Measurements from ENCODE around the gene SMARCC2.
"Not testable (repeated sequence)": the region's sequence is repeated elsewhere in the genome, so short reads cannot be mapped to it uniquely, and the experiment has no call there.

The SMARCC2 gene

GRCh38 chr12:56162468-56163290 is 26.6 kb downstream of the SMARCC2 start:
- no peak for DNase-seq

DNA sequence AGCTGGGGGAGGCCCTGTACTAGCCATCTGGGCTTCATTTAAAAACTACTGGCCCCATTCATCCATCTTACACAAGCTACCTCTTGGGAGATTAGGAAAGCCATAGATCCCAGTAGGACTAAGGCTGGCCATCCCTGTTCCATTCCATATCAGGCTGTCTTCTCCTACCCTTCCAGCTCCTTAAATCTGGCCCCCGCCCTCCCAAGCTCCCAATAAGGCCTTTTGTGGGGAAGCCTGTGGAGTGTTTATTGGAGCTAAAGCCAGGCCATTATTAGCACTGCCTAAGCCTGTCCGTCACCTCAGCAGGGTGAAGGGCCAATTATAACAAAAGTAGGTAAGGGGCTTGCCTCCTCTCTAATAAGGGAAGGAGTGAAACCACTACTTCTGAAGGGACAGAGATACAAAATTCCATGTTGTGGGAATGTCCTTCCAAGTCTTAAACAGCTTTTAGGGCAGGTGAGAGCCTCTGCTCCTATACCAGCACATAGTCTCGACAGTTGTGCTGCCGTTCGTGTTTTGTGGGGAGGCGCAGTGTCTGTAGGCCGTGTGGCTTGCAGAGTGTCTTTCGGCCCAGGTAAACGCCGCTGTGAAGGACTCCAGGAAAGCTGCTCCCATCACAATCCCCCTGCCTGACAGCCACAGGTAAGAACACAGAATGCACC is 27.5 kb downstream of the SMARCC2 start:
- no peak for DNase-seq

DNA sequence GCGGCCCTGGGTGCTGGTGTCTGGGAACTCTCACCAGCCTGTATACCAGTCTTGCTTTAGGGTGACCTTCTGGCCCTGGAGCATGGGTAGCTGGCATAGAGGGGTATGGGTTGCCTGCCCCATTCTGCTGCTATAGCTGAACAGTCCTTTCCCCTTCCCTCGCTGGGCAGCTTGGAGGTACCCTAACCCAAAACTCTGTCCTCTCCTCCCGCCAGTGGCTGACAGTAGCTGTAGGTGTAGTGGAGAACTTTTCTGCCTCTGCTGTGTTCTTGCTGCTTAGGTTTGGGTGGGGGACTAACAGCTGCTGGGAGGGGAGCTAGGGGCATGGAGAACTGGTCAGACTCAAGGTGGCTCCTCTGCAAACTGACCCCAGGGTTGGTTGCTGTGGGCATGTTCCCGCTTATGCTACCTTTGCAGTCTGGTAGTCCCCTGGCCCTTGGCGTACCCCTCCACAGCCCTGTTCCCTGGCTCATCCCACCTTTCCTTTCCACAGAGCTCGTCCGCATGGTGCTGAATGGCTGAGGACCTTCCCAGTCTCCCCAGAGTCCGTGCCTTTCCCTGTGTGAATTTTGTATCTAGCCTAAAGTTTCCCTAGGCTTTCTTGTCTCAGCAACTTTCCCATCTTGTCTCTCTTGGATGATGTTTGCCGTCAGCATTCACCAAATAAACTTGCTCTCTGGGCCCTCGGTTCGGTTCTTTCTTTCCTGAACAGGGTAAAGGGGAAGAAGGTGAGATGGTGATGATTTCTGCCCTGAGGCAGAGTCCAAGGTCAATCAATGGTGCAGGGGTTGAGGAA is 28.2 kb downstream of the SMARCC2 start:
- DNase-seq: no peak

GRCh38 chr12:56160193-56160763 is 29.0 kb downstream of the SMARCC2 start:
- DNase-seq: peak; percentile 10 to 36 (median 25)

GRCh38 chr12:56159482-56160192 is 29.6 kb downstream of the SMARCC2 start:
- no peak for DNase-seq

- peak in 1 of 4 experiments; percentile 5 for DNase-seq
Measured at GRCh38 chr12:56158926-56159461, 30.3 kb downstream of the SMARCC2 start.

- peak; percentile 66 to 83 (median 75) for DNase-seq
Measured at GRCh38 chr12:56158029-56158925, 31.0 kb downstream of the SMARCC2 start, which contains the start of gene MYL6. Gene MYL6 (plus strand): TSS chr12:56158359. CDS start chr12:56158402, 43 bp downstream.

GRCh38 chr12:56157201-56158028 is 31.9 kb downstream of the SMARCC2 start:
- DNase-seq: peak; percentile 13 to 30 (median 26)

DNA sequence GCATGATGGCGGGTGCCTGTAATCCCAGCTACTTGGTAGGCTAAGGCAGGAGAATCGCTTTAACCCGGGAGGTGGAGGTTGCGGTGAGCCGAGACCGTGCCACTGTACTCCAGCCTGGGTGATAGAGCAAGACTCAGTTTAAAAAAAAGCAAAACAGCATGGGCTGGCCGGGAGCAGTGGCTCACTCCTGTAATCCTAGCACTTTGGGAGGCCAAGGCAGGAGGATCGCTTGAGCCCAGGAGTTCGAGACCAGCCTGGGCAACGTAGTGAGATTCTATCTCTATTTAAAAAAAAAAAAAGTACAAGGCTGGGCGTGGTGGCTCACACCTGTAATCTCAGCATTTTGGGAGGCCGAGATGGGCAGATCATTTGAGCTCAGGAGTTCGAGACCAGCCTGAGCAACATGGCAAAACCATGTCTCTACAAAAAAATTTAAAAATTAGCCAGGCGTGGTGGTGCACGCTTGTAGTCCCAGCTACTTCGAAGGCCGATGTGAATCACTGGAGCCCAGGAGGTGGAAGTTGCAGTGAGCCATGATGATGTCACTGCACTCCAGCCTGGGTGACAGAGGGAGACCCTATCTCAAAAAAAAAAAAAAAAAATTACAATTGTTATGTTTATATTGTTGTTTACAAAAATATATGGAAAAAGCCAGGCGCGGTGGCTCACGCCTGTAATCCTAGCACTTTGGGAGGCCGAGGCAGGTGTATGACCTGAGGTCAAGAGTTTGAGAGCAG is 32.7 kb downstream of the SMARCC2 start:
- DNase-seq: not testable (repeated sequence)

GRCh38 chr12:56155256-56155845 is 33.9 kb downstream of the SMARCC2 start:
- no peak for DNase-seq

DNA sequence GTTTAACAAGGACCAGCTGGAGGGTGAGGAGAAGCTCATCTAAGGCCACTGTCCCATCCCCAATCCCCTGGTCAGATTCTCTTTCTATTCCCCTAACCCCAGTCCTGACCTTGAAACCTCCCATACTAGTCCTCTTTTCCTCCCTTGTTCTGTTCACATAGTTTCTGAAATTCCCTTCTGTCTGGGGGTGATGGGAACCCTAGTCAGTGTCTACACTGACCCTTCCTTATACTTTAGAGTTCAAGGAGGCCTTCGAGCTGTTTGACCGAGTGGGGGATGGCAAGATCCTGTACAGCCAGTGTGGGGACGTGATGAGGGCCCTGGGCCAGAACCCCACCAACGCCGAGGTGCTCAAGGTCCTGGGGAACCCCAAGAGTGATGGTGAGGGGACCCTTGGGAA is 34.5 kb downstream of the SMARCC2 start:
- DNase-seq: no peak

- no peak for DNase-seq
Measured at GRCh38 chr12:56154246-56154771, 35.0 kb downstream of the SMARCC2 start.

DNA sequence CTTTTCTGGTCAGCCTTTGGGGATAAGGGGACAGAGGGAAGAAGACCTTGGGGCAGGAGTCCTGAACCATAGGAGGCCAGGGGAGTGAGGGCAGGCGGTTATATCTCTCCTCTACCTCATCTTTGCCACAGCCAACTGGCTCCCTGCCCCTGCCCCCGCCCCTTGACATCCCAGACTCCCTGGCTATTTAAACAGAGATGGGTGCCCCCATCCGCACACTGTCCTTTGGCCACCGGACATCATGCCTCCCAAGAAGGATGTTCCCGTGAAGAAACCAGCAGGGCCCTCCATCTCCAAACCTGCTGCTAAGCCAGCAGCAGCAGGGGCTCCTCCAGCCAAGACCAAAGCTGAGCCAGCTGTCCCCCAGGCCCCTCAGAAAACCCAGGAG is 35.6 kb downstream of the SMARCC2 start:
- DNase-seq: no peak

GRCh38 chr12:56152756-56153677 is 36.3 kb downstream of the SMARCC2 start:
- no peak for DNase-seq

- peak; percentile 86 to 91 (median 88) for DNase-seq
Measured at GRCh38 chr12:56152132-56152755, 37.0 kb downstream of the SMARCC2 start, which contains the start of gene MYL6B. Gene MYL6B (plus strand): TSS chr12:56152587. CDS start chr12:56153919, 1,332 bp downstream.

DNA sequence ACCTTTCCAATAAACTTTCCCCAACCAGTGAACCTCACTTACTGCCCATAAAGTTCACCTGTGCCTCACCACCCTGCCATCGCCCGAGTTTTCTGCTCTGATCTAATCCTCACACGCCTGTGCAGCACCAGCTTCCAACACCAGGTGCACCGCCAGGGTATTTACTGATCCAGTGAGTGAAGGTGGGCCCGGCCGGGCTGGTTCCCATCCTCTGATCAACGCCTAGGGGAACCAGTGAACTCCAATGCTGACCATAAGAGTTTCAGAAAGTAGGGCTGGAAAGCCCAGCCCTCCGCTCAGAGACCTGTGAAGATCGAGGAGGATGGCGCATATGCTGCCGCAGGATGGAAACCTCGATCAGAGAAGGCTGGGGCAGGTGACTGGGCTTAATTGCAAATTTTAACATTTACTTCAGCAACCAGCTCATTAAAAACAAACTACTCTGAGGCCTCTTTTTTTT is 37.6 kb downstream of the SMARCC2 start:
- peak; percentile 27 to 57 (median 50) for DNase-seq

DNA sequence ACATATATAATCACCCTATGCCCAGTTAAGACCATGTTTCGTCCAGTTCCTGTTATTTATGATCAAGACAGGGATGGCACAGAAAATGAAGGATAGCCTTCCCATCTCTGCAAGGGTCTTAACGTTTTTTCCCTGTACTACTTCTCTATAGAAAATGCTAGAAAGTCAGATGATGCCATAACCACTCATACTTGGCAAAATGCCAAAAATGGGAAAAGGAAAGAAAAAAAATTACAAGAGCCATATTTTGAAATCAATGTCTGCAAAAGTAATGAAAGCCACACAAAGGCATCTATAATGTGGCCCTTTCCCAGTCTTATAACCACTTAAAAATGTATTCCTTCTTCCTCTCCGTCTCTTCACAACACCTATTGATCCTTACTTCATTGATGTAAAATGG is 38.7 kb downstream of the SMARCC2 start:
- DNase-seq: no peak
